ENCODE data around the gene CLEC16A.

Gene CLEC16A

GRCh38 chr16:11084876-11085485, 140.6 kb downstream of the CLEC16A start:
- DNase-seq (ENCODE audit: low read depth in 3 of 3): no peak

DNA sequence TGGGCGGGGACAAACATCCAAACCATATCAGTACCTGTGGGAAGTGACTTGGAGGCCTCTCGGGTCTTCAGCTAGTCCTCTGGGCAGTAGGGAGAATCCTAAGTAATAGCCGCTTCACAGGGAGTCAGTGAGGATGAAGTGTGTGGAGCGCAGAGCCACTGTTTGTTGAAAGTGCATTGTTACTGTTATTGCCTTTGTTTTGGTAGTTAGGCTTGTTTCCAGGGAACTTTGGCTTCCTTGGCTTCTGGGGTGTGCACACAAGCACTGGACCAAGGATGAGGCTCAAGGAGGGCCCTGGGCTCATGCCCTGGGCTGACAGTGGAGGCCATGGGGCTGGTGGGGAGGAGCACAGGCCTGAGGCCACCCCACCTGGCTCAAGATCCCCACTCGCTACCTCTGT, 141.6 kb downstream of the CLEC16A start:
- no peak for DNase-seq (ENCODE audit: low read depth in 3 of 3)

GRCh38 chr16:11087691-11088073, 143.3 kb downstream of the CLEC16A start:
- DNase-seq (ENCODE audit: low read depth in 3 of 3): no peak

DNA sequence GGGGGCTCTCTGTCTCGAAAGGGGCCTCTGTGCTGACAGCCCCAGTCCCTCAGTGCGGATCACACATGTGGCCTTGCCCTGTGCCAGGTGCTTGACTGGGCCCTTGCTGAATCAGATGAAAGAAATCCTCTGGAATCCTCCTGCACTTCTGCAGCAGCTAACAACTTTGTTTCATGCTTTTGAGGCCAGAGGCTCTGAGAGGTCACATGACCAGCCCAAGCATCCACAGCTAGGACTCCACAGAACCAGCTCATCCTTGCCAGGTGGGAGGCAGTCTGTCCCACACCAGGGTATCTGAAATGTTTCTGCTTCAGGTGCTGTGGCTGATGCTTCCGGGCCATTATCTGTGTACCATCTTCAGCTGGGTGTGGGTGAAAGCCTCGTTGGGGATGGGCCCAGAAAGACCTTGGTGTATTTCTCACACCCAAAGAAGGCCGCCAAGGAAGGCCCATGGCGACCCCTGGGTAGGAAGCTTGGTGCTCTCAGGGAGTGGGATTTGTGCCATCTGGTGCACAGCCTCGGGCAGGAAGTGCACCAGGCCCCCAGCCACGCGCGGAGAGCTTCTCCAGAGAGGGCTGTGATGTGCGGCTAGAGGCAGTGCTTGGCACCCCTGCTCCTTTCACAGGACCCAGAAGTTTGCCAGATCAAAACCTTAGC, 143.8 kb downstream of the CLEC16A start:
- no peak for DNase-seq (ENCODE audit: low read depth in 3 of 3)

DNA sequence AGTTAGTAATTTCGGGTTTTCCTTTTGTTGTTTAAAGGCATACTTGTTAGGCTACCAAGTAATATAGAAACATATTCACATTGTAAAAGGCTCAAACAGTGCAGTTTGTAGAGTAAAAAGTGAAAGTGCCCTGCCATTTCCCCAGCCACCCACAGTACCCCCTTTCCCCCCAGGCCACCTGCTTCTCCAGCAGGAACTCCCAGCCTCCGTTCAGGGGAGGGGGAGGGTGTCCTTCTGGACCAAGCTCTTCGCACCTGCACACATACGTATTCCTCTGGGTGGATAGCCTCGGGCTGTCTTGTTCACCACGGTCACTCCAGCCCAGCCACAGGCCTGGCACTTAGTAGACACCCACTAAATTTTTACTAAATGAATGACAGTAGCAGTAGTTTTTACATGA, 144.5 kb downstream of the CLEC16A start:
- no peak for DNase-seq (ENCODE audit: low read depth in 3 of 3)

- no peak for DNase-seq (ENCODE audit: low read depth in 3 of 3)
Observed at GRCh38 chr16:11089504-11090124, 145.2 kb downstream of the CLEC16A start.

GRCh38 chr16:11090232-11090631, 145.9 kb downstream of the CLEC16A start:
- no peak for DNase-seq (ENCODE audit: low read depth in 3 of 3)

GRCh38 chr16:11091021-11091785, 146.8 kb downstream of the CLEC16A start:
- DNase-seq (ENCODE audit: low read depth in 3 of 3): peak in 1 of 3 donors; percentile 71

GRCh38 chr16:11092788-11093571, 148.6 kb downstream of the CLEC16A start:
- no peak for DNase-seq (ENCODE audit: low read depth in 3 of 3)

- DNase-seq (ENCODE audit: low read depth in 3 of 3): no peak
Observed at GRCh38 chr16:11093572-11094074, 149.3 kb downstream of the CLEC16A start.

DNA sequence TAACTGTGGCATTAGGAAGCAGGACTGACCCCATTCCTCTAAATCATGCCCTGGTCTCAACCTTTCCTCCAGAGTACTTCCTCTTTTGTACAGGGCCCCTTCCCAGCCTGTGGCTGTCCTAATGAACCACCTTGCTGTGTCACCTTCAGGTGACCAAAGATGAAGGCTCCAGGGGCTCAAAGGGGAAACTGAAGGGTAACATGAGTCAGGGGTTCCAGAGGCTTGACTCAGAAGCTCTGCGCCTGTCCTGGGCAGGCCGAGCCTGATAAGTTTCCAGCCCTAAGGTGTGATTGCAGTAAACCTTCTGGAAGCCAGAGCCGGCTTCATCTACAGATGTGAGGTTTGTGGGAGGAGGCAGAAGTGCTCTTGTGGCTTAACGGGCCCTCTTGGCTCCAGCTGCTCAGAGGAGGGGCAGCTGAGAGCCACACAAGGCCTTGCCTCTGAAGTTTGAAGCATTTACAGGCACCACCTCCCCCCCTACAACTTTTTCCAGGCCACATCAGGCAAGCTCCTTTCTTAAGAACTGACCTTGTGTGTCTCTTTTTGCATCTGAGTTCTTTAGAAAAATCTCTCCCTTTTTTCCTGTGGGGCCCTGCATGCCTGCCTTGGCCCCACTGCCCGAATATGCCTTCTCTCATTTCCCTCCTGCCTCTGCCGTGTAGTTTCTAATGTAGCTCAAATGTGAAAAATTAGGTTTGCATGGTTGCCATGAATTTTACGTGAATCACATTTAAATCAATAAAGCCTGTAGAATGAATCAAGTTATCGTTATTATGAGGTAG, 149.9 kb downstream of the CLEC16A start:
- DNase-seq (ENCODE audit: low read depth in 3 of 3): peak; percentile 60 to 82 (median 64)

DNA sequence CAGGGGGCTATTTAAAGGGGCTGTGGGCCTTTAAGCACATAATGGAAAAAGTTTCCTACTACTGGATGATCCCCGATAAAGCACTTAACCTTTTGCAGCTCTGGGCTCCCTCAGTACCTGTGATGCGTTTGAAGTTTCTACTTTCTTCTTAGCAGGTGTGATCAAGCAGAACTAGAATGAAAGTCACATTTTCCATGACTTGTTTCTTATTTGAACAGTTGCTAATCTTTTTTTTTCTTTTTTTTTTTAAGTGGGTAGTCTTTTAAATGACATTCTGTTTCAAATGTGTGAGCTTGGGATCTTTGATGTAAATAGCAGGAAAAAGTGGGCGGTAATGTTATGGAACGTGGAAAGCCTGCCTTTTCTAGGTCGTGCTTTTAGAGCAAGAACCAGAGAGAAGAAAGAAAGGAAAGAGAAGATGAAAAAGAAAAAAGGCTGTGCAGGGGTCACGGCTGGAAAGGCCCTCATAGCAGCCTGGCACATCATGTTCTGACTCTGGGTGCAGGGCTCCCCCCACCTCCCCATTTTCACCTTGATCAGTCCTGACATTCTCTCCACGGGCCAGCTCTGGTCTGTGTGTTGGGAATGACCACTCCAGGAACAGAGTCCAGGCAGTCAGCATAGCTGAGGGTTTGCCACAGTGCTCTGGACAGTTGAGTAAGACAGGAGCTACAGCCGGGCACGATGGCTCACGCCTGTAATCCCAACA, 150.6 kb downstream of the CLEC16A start:
- no peak for DNase-seq (ENCODE audit: low read depth in 3 of 3)

GRCh38 chr16:11095935-11096334, 151.6 kb downstream of the CLEC16A start:
- no peak for DNase-seq (ENCODE audit: low read depth in 3 of 3)

DNA sequence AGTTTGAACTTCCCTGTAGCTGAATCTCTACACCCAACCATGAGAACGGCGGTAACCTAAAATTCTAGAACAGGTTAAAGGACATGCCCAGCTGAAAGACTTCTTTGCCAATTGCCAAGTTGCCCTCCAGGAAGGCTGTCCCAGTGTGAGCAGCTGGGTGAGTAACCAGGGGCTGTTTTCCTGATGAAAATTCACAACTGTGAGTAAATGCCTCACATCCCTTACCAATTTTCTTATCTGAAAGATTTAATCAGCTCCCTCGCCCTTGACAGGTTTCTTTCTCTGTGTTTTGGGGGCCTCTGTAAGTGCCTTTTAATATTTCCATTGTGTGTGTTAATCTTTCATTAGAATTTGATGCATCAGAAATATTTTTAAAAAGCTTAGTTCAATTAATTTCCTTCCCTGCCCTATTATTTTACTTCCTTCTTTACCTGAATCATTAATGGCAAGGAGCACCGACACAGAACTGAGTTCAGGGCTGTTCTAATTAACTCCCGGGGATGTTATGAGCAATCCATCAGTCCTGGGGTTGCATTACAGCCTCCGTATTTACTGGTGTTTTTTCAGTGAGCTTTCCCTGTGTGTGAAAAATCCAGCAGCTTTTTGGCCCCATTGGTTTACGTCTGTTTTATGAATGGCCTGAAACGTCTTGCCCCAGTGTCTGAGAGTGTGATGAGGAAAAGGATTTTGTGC, 152.9 kb downstream of the CLEC16A start:
- no peak for DNase-seq (ENCODE audit: low read depth in 3 of 3)

DNA sequence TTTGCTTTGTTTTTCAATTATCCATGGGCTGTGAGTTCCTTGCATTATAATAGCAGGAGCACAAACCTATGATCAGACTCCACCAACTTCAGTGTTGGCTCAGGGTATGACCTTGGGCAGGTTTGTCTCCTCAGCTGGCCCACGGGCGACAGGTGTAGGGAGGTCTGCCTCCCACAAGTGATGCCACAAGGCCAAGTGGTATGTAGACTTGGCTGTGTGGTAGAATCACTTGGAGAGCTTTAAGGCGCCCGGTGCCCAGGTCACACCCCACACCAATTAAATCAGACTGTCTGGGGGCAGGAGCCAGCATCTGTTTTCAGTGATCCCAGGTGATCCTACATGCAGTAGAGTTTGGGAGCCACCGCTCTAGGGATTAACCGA, 153.4 kb downstream of the CLEC16A start:
- no peak for DNase-seq (ENCODE audit: low read depth in 3 of 3)

DNA sequence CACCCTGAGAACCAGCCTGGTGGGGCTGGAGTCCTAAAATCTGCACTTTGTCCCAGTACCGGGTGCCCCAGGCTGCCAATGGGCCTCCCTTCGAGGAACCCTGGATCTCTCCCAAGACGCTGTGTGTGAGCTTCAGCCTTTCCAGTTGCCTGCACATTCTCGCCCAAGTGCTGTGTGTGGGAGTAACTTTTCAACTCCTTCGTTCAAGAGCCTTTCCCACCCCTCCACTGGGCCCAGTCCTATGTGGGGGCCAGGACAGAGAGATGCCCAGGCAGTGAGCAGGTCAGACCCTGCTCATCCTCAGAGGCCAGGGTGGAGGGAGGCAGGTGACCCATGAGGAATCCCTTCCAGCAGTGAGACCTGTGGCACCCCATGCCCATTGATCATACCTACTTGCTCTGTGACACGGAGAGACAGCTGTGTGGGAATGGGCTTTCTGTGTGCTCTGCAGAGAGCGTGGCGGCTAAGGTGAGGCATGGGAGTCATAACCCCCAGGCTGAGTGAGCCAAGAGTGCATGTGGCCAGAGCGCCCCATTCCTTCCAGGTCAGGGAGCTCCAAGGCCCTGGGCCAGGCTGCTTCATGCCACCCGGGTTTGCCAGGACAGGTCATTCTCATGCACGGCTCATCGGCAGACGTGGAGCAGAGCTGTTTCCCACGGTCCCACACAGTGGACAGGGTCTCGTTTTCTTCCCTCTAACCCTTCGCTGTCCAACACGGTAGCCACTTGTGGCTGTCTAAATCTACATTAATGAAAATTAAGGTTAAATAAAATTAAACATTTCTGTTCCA, 154.4 kb downstream of the CLEC16A start:
- DNase-seq (ENCODE audit: low read depth in 3 of 3): no peak

DNA sequence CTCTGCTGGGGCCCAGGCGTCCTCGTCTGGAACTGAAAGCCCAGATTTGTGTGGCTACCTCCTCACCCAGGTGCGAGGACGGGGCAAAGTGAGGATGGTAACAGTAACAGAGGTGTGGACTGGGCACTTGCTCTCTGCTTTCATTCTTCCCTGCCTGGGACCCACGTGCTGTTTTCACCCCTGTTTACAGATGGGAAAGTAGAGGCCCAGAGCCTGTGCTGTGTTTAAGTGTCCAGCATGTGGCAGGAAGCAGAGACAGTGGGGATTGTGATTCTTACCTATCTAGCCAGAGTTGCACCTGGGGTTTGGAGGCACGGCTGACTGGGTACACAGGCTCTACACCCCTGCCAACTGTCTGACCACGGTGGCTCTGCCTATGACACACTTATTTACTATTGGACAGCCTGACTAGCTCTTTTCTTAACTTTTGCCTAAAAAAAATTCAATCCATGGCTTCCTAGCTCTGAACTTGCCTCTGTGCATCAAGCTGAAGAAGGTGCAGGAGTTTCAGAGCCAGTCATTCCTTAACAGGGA, 155.4 kb downstream of the CLEC16A start:
- DNase-seq (ENCODE audit: low read depth in 3 of 3): no peak

GRCh38 chr16:11100239-11100750, 155.9 kb downstream of the CLEC16A start:
- peak; percentile 66 to 76 (median 73) for DNase-seq (ENCODE audit: low read depth in 3 of 3)

Measured in stimulated activated CD4-positive, alpha-beta T cell treated with anti-CD3 and anti-CD28 coated beads, TNF-alpha, amount 100 ng/mL, for 48 hours (primary cell).